Breast epithelium (tissue), 4 donors: ENCODE measurements around the gene HOXD9. TPM values are rescaled to one million over a fixed set of nuclear protein-coding genes. Genes with fewer than 3 reads are reported as not detected.

Source experiments
- DNase-seq, 2 donors: peaks; one replicate each; pipeline ENCODE4 v3.0.0-alpha.2; 2019; ENCODE audit warnings: low spot score in 2 of 2
- H3K27ac ChIP-seq, 2 donors: fragments of 200-600 bp; sonication (generic) in 1 of 2; one replicate each; pipeline ENCODE4 v1.5.1; 2016 to 2019; ENCODE audit warnings: mild to moderate bottlenecking in 1 of 2
- H3K27me3 ChIP-seq, 2 donors: fragments of 200-600 bp; sonication (generic) in 1 of 2; one replicate each; pipeline versions ENCODE4 v1.5.1 to v1.6.0; 2017 to 2019; ENCODE audit warnings: control low read depth in 1 of 2, mild to moderate bottlenecking in 1 of 2
- H3K36me3 ChIP-seq: fragments of 200-600 bp; one replicate; pipeline ENCODE4 v1.5.1; 2019
- H3K4me1 ChIP-seq, 2 donors: fragments of 200-600 bp; sonication (generic); one replicate each; pipeline ENCODE4 v1.5.1; 2016 to 2019; ENCODE audit warnings: control low read depth in 1 of 2
- H3K4me3 ChIP-seq, 3 donors: fragments of 200-600 bp; sonication (generic); 1 replicate in 2 of 3; 2 replicates in 1 of 3; pipeline ENCODE4 v1.5.1; 2016 to 2019; ENCODE audit warnings: mild to moderate bottlenecking in 3 of 3, moderate library complexity in 2 of 3
- H3K9me3 ChIP-seq, 2 donors: fragments of 200-600 bp; sonication (generic) in 1 of 2; one replicate each; pipeline ENCODE4 v1.5.1; 2016 to 2019; ENCODE audit warnings: control low read depth in 1 of 2
- CTCF ChIP-seq, 3 donors: fragments of 450-650 bp; IDR thresholded peaks; one replicate each; pipeline ENCODE4 v1.5.1; 2016 to 2017; ENCODE audit warnings: antibody characterized with exemption in 3 of 3, mild to moderate bottlenecking in 3 of 3, moderate library complexity in 3 of 3
- POLR2A ChIP-seq: fragments of 450-650 bp; IDR thresholded peaks from one replicate; pipeline ENCODE4 v1.6.1; 2016; ENCODE audit warnings: antibody characterized with exemption, mild to moderate bottlenecking, moderate library complexity
- POLR2AphosphoS5 ChIP-seq, 3 donors: sonication (generic); formaldehyde crosslinking; IDR thresholded peaks; one replicate each; pipeline ENCODE4 v1.6.1; 2017; ENCODE audit warnings: antibody characterized with exemption in 3 of 3
- intact Hi-C: fragments of 100-400 bp; cut with DNase I; formaldehyde crosslinking; loops from one replicate; pipeline ENCODE4 v1.15.1; 2023; ENCODE audit warnings: low total_unique reads
- total RNA-seq, 3 donors: library from RNA; depleted of rRNA; stranded (reverse); fragments of >200 nt; gene quantifications; one replicate each; pipeline ENCODE4 v1.1.0, GENCODE V29; 2016

HOXD9 gene
- total RNA-seq, 3 donors from 2014 or later: 2.4 to 17.0 (median 2.8) TPM

GRCh38 chr2:176110415-176111308, 11.9 kb upstream of the HOXD9 start:
- Histone ChIP-seq H3K27me3 (peaks cover 16 to 98% of the 10 kb centered on the region in 2 donors), H3K27ac (no peak overlapping the region)

GRCh38 chr2:176111309-176111663, 11.2 kb upstream of the HOXD9 start:
- peaks cover 20 to 98% of the 10 kb centered on the region in 2 donors for H3K27me3 ChIP-seq
- H3K9me3 ChIP-seq: no peaks in the 10 kb centered on the region
- H3K27ac ChIP-seq: no peak overlapping the region
- peak overlapping the region in 1 of 3 donors; percentile 22 for H3K4me3 ChIP-seq
- H3K36me3 ChIP-seq: no peaks in the 10 kb centered on the region
- peak in 1 of 2 donors; percentile 52 for DNase-seq
- intact Hi-C loops: no loop called here
- no peaks in the 10 kb centered on the region for H3K4me1 ChIP-seq
- TF ChIP-seq POLR2AphosphoS5 (IDR thresholded peaks at IDR 0.05): peak in 1 of 3 donors; percentile 31
- TF ChIP-seq CTCF (IDR thresholded peaks at IDR 0.05): peak in 1 of 3 donors; percentile 16
- TF ChIP-seq POLR2A: no peak

More at GRCh38 chr2:176110415-176111308, 11.9 kb upstream of the HOXD9 start:
- Histone ChIP-seq H3K4me1 (no peaks in the 10 kb centered on the region), H3K36me3 (no peaks in the 10 kb centered on the region), H3K4me3 (peak overlapping the region in 1 of 3 donors; percentile 22), H3K9me3 (no peaks in the 10 kb centered on the region)
- DNase-seq: no peak
- intact Hi-C loops: no loop called here
- TF ChIP-seq POLR2AphosphoS5 (IDR thresholded peaks at IDR 0.05): no peak
- no peak for TF ChIP-seq POLR2A
- no peak for TF ChIP-seq CTCF (IDR thresholded peaks at IDR 0.05)

GRCh38 chr2:176111846-176112374, 10.6 kb upstream of the HOXD9 start:
- Histone ChIP-seq H3K9me3 (no peaks in the 10 kb centered on the region), H3K4me3 (no peak overlapping the region), H3K27me3 (peaks cover 16 to 98% of the 10 kb centered on the region in 2 donors), H3K36me3 (no peaks in the 10 kb centered on the region), H3K4me1 (no peaks in the 10 kb centered on the region), H3K27ac (no peak overlapping the region)
- intact Hi-C loops: no loop called here
- DNase-seq: peak in 1 of 2 donors; percentile 34
- TF ChIP-seq POLR2AphosphoS5 (IDR thresholded peaks at IDR 0.05): no peak
- TF ChIP-seq POLR2A: no peak
- TF ChIP-seq CTCF (IDR thresholded peaks at IDR 0.05): no peak

- Histone ChIP-seq H3K9me3 (no peaks in the 10 kb centered on the region), H3K36me3 (no peaks in the 10 kb centered on the region), H3K27ac (no peak overlapping the region), H3K4me3 (no peak overlapping the region), H3K27me3 (peaks cover 13 to 100% of the 10 kb centered on the region in 2 donors), H3K4me1 (no peaks in the 10 kb centered on the region)
- DNase-seq: peak in 1 of 2 donors; percentile 35
- intact Hi-C loops: no loop called here
- TF ChIP-seq POLR2A: no peak
- no peak for TF ChIP-seq CTCF (IDR thresholded peaks at IDR 0.05)
- TF ChIP-seq POLR2AphosphoS5 (IDR thresholded peaks at IDR 0.05): no peak
Measured at GRCh38 chr2:176112375-176113302, 9.9 kb upstream of the HOXD9 start.
